WERI-Rb-1 (cell line): ENCODE data around the gene KIF1C.
A peak's percentile ranks its signal among the peaks of the same experiment; 100 is the strongest.

Source experiments
- DNase-seq: peaks from one replicate; pipeline ENCODE4 v3.0.0-alpha.2; 2020
- H3K27ac ChIP-seq: fragments of 250-450 bp; sonication (Bioruptor Pico); 2 replicates; pipeline ENCODE4 v1.5.1; 2020; ENCODE audit warnings: mild to moderate bottlenecking, moderate library complexity
- H3K27me3 ChIP-seq: fragments of 250-450 bp; sonication (Bioruptor Pico); 2 replicates; pipeline ENCODE4 v1.5.1; 2021; ENCODE audit warnings: mild to moderate bottlenecking, low read depth, moderate library complexity; ENCODE audit not compliant: insufficient read depth, severe bottlenecking
- H3K36me3 ChIP-seq: fragments of 250-450 bp; sonication (Bioruptor Pico); 2 replicates; pipeline ENCODE4 v1.5.1; 2020; ENCODE audit warnings: mild to moderate bottlenecking, moderate library complexity
- H3K4me3 ChIP-seq: 2 replicates; pipeline ENCODE4 v1.5.1; 2011; ENCODE audit warnings: low read depth, mild to moderate bottlenecking, control low read depth, low read length
- H3K9me3 ChIP-seq: fragments of 250-450 bp; sonication (Bioruptor Pico); 2 replicates; pipeline ENCODE4 v1.5.1; 2021; ENCODE audit warnings: mild to moderate bottlenecking, moderate library complexity; ENCODE audit not compliant: severe bottlenecking
- CTCF ChIP-seq: IDR thresholded peaks from 2 replicates; pipeline ENCODE4 v1.5.1; 2011; ENCODE audit warnings: low read depth, mild to moderate bottlenecking, control low read depth, inconsistent platforms, low read length

Gene KIF1C

GRCh38 chr17:4997302-4998026 lies at the start of gene KIF1C, which contains the start of gene INCA1:
TSS of gene KIF1C (plus strand) at chr17:4997950. CDS start at chr17:5000247, 2,297 bp downstream.
TSS of gene INCA1 (minus strand) at chr17:4997522. CDS start at chr17:4994437, 3,085 bp downstream.
- DNase-seq = peak; percentile 93
- H3K27ac ChIP-seq = peak within 1 kb of the TSS; percentile 91
- H3K27me3 ChIP-seq = no peaks in the 10 kb centered on the region
- H3K4me3 ChIP-seq = peak within 1 kb of the TSS; percentile 67
- no peaks in the 10 kb centered on the region for H3K9me3 ChIP-seq
- H3K36me3 ChIP-seq = peaks cover 17% of the 10 kb centered on the region
- TF ChIP-seq CTCF = no peak

DNA sequence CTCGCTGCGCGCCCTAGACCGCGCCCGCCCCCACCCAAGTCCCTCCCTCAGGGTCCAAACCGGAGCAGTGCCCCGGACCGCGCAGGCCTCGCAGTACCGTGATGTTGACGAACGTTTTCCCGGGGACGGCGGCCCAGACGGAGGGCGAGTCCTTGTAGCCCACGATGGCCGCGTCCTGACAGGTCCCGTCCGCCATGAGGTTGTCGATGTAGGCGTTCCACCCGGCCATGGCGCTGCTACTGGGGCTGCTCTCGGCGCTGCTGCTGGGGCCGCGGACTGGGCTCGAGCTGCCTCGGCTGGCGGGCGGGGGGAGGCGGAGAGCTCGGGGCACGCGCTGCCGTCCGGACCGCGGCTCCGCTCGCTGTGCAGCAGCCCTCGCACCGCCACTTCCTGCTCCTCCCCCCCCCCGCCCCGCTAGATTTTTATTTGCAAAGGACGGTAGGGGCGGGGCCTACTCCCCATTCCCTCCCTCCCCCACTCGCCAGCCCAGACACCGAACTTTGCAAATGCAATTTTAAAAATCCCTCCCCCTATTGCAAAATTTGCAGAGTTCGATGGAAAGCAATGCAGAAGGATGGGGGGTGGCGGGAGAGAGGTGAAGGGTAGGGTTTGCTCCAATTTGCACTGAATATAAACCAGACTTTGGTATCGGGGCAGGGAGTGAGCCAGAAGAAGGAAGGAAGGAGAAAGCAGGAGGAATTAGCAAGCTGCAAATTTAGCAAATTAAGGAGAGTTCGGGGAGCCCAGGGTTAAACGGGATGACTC lies 49.4 kb upstream of the KIF1C start, which contains the start of gene PFN1:
Gene PFN1 (minus strand): TSS at position 365 of the 765 bp plus-strand sequence. CDS start 136 bp downstream, at position 229.
- TF ChIP-seq CTCF = no peak
- DNase-seq = peak; percentile 85
- H3K9me3 ChIP-seq = no peaks in the 10 kb centered on the region
- peak within 1 kb of the TSS; percentile 96 for H3K4me3 ChIP-seq
- H3K27me3 ChIP-seq = no peaks in the 10 kb centered on the region
- peaks cover 49% of the 10 kb centered on the region for H3K36me3 ChIP-seq
- peak within 1 kb of the TSS; percentile 95 for H3K27ac ChIP-seq

DNA sequence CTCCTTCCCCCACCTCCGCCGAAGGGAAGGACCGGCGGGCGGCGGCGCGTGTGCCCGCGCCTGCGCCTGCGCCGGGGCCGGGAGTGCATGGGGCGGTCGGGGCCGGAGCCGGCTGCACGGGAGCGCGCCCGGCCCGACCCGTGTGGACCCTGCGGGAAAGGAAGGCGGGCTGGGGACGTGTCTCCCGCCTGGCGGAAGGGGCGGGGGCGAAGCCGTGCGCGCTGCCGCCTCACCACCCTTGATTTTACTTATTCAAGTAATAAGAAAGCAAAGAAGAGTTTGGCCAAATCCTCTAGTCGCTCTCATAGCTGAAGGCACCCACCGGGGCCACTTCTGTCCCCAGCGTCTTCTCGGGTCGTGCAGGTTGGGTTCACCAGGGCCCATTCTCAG lies 48.8 kb upstream of the KIF1C start:
- H3K27ac ChIP-seq = peak overlapping the region; percentile 95
- H3K4me3 ChIP-seq = peak overlapping the region; percentile 96
- no peak for TF ChIP-seq CTCF
- peaks cover 43% of the 10 kb centered on the region for H3K36me3 ChIP-seq
- DNase-seq = peak; percentile 86
- no peaks in the 10 kb centered on the region for H3K9me3 ChIP-seq
- H3K27me3 ChIP-seq = no peaks in the 10 kb centered on the region

DNA sequence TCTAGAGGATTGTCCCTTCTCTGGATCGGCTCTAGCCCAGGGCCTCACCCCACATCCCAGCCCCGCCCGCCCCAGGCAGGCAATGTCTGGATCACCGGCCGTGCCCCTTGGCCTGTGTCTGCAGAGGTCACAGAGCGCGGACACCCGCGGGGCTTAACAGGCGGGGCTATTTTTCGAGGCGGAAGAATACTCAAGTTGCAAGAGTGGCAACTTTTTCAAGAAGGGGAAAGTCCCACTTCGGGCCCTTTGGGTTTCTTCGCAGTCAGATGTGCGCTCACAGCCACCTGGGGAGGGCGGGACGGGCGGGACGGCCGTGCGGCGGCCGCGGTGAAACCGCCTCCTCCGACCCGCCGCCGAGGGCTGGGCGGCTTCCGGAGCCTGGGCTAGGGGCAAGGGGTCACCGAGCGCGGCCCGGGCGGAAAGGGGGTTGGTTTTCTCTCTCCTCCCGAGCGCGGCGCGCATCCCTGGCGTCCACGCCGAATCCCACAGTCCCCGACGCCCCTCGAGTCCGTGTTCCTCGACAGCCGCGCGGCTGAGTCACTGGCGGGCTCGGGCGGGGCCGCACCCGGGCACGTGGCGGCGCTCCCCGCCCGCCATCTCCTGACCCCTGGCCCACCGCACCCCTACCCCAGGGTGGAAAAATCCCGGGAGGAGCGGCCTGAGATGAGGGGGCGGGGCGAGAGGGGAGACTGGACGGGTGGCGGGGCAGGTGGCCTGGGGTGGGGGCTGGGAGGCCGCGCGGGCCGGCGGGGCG lies 48.3 kb upstream of the KIF1C start:
- TF ChIP-seq CTCF = no peak
- Histone ChIP-seq H3K4me3 (peak overlapping the region; percentile 96), H3K27me3 (no peaks in the 10 kb centered on the region), H3K27ac (peak overlapping the region; percentile 95), H3K36me3 (peaks cover 40% of the 10 kb centered on the region), H3K9me3 (no peaks in the 10 kb centered on the region)
- DNase-seq = peak; percentile 82

DNA sequence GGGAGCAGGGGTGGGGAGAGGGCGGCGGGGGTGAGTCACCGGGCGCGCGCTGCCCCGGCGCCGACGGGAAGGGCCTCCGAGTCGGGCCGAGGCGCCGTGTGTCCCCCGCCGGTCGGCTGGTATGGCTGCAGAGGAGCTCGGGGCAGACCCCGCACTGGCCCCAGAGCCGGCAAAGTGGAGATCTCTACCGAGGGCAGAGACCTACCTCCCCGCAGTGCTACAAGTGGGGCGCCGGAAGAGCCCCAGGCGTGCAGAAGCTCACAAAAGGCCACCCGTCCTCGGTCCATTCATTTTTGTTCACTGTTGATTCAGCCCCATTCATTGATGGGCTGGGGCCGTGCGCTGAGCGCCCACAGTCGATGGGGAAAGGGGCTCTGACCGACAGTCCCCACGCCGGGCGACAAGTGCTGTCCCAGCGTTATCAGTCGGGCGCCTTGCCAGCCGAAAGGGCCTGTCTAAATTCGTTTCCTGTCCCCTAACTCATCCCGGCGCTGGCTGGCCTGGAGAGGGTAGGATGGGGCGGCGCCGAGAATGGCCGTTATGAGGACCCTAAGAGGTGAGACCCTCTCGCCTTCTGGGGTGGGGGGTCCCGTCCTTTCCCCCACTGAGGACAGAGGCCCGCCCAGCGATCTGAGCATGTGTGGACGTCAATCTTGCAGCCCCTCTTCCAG lies 47.5 kb upstream of the KIF1C start:
- Histone ChIP-seq H3K36me3 (peaks cover 36% of the 10 kb centered on the region), H3K4me3 (peak overlapping the region; percentile 62), H3K27me3 (no peaks in the 10 kb centered on the region), H3K27ac (peak overlapping the region; percentile 95), H3K9me3 (no peaks in the 10 kb centered on the region)
- no peak for DNase-seq
- no peak for TF ChIP-seq CTCF
